GM18520 (cell line): ENCODE measurements around the gene SEMA5B.

Experiments used
- ATAC-seq: cut with Tn5 transposase; IDR thresholded peaks from one replicate; pipeline ENCODE4 v1.9.1; 2021; ENCODE audit not compliant: unreplicated experiment

Gene SEMA5B, protein sequence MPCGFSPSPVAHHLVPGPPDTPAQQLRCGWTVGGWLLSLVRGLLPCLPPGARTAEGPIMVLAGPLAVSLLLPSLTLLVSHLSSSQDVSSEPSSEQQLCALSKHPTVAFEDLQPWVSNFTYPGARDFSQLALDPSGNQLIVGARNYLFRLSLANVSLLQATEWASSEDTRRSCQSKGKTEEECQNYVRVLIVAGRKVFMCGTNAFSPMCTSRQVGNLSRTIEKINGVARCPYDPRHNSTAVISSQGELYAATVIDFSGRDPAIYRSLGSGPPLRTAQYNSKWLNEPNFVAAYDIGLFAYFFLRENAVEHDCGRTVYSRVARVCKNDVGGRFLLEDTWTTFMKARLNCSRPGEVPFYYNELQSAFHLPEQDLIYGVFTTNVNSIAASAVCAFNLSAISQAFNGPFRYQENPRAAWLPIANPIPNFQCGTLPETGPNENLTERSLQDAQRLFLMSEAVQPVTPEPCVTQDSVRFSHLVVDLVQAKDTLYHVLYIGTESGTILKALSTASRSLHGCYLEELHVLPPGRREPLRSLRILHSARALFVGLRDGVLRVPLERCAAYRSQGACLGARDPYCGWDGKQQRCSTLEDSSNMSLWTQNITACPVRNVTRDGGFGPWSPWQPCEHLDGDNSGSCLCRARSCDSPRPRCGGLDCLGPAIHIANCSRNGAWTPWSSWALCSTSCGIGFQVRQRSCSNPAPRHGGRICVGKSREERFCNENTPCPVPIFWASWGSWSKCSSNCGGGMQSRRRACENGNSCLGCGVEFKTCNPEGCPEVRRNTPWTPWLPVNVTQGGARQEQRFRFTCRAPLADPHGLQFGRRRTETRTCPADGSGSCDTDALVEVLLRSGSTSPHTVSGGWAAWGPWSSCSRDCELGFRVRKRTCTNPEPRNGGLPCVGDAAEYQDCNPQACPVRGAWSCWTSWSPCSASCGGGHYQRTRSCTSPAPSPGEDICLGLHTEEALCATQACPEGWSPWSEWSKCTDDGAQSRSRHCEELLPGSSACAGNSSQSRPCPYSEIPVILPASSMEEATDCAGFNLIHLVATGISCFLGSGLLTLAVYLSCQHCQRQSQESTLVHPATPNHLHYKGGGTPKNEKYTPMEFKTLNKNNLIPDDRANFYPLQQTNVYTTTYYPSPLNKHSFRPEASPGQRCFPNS

DNA sequence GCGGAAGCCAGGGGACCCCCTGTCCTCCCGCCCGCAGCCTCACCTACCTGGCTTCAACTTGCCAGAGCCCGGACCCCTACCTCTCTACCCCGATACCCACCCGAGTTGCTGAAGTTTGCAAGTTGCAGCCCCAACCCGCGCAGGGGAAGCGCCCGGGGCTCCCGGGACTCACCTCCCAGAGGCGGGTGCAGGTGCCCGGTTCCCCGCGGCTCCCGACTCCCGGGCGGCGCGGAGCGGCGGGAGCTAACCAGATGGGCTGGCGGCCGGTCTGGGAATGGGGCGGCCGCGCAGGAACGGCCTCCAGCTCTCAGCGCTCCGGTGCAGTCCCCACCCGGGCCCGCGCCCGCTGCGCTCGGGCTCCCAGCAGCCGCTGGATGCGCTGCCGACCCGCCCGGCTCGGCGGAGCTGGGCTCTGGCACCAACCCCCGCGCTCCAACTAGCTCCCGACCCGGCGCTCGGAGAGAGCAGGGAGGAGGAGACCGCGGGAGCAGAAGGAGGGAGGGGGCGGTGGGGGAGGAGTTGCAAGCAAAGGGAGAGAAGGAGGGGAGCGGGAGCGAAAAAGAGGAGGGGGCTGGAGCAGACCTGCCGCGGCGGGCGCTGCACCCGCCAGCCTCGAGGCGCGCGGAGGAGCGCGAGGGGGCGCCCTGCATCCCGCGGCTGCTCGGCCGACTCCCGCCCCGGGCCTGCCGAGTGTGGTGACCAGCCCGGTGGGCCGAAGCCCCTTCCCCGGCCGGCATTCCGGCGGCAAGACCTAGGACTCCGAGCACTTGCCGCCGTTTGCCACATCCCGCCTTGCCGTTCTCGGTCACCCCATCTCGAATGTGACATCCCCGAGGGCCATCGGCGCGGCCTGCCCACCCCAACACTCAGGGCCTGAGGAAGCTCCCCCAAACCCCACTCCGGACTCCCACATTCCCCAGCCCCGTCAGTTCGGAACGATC, at the start of gene SEMA5B:
Gene SEMA5B, minus strand, starts transcription at position 472 of the 941 bp plus-strand sequence. CDS start 66,500 bp downstream, outside the sequence.
- ATAC-seq, result no peak

DNA sequence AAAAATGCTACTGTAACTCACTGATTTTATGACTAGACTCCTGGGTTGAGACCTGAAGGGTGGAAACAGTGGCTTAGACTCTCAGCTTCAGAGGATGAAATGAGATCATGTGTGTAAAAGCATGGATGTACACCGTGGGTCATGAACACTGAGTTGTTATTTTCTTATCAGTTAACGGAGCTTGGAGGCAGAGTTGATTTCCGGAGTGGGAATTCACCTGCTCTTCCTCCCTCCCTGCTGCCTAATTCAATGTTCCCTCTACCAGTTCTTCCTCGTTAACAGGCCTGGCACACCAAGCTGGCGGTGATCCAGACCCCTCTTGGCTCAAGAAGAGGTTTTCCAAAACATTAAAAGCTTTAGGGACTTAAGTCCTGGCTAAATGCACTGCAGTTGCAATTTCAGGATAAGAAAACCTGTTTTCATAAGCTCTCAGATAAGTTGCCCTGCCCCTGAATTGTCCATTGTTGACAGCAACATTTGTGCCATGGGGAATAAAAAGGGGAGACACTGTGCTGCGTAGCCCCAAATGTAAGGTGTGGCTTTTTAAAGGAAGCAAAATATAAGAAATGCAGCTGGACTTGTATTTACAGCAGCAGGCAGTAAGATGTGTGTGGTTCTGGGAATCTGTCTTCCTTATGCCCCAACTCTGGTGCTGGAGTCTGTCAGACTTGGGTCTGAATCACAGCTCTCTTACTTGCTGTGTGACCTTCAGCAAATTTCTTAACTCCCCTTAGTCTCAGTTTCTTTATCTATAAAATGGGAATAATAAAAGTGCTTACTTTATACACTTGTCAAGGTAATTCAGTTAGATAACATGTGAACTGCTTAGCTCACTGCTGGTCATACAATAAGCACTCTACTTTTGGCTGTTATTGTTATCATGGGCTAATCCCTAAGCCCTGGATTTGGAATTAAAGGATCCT, 49.2 kb upstream of the SEMA5B start:
- no peak for ATAC-seq

DNA sequence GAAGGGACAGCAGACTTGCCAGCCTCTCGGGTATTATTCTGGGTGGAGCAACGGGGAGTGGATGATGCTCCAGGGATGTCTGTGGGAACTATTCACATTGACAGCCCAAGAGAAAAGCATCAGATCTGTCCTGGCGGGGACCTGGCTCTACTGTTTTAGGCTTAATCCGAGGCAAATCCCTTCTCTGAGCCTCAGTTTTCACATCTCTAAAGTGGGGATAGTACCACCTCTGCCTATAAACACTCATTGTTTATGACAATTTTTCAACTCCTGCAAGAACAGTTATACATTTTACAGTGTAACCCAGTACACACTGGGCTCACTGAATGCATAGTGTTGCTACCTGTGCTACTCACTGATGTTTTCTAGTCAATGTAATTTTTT, 48.5 kb upstream of the SEMA5B start:
- ATAC-seq, result no peak

DNA sequence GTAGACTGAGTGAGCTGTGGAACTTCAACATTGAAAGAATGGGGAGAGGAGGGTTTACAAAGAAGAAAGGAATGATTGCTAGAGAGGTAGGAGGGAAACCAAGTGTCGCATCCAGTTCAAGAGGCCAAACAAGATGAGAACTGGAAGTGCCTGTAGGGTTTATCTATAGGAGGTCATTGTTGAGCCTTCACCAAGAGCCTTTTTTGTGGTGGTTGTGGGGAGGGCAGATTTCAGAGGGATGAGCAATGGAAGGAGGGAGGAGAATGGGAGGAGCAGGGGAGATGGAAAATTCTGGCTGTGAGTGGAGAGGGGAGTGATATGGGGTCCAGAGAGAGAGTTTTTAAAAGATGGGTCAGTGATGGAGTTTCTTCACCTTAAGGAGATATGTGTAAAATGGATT, 47.8 kb upstream of the SEMA5B start:
- no peak for ATAC-seq

DNA sequence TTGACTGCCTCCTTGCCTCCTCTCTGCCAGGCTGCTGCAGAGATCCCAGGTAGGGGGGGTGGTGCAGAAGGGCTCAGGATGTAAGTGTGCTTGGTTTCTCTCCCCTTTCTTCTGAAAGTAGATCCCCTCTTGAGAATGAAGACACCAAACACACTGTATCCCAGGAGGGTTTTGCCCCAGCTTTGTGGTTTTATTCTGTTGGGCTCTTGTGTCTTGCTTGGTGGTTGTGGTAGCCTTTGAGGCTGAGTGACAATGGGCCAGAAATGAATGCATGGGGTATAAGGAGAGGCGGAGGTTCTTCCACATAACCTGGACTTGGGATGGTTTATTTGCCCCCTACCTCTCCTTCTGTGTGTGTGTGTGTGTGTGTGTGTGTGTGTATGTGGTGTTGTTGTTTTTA, 45.0 kb upstream of the SEMA5B start:
- no peak for ATAC-seq

DNA sequence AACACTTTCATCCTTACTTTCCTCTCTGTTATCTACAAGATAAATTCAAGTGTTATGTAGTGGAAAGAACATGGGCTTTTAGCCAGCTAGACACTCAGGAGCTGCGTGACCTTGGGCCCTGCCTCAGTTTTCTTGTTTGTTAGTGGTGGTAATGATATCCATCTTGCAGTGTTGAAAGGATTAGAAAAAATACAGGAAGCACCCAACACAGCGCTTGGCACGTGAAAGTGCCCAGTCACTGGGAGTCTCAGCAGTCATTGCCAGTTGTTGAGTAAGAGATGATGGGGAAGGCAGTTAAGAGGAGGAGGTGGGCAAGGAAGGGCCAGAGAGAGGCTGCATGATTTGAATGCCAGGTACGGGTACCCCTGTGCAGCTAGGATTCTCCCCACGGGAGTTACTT, 44.6 kb upstream of the SEMA5B start:
- no peak for ATAC-seq

DNA sequence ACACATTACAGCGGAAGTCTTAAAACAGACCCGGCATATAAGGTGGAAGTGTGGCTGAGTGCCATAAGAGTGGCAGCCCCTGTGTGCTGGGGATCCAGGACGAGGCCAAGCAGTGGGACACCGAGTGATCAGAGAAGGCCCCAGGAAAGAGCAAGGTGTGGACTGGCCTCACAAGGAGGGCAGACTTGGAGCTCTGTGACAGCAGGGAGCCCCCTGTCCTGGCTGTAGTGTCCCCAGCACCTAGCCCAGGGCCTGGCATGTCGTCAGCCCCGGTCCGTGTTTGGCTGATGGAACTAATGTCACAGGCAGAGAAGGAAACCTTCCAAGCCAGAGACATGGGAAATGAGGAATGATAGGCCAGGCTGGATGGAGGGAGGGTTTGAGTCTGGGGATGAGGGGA, 44.0 kb upstream of the SEMA5B start:
- ATAC-seq, result no peak

DNA sequence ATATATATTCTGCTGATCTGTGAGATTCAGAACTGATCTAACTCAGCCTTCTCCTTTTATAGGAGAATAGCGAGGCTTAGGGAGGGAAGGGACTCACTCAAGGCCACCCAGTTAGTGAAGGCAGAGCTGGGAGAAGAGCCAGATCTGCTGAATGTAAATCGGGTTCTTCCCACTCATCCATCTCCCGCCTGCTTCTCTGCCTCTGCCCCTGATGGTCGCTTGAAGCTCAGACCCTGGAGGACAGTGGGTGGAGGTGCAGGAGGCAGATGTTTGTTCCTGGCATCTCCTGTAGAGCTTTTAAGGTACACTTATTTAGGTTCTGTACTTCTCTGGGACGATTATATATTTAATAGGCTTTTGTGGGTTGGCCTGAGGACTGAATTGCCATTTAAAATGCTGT, 43.6 kb upstream of the SEMA5B start:
- ATAC-seq, result no peak

DNA sequence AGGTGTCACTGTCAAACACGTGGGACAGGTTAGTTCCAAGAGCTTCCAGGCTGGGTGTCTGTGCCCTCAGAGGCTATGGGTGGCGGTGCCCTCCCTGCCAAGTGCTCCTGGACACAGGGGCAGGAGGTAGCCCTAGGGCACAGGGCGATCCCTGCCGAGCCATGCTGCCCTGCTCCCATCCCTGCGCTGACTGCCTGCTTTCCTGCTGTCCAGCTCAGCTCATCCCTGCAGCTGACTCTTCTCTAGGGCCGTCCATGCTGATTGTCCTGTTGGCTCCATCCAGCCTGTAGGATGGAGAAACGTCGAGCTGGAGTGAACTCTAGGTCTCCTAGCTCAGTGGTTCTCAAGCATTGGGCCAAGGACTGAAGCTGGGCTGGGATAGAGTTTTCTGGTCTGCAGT, 42.9 kb upstream of the SEMA5B start:
- ATAC-seq, result no peak

DNA sequence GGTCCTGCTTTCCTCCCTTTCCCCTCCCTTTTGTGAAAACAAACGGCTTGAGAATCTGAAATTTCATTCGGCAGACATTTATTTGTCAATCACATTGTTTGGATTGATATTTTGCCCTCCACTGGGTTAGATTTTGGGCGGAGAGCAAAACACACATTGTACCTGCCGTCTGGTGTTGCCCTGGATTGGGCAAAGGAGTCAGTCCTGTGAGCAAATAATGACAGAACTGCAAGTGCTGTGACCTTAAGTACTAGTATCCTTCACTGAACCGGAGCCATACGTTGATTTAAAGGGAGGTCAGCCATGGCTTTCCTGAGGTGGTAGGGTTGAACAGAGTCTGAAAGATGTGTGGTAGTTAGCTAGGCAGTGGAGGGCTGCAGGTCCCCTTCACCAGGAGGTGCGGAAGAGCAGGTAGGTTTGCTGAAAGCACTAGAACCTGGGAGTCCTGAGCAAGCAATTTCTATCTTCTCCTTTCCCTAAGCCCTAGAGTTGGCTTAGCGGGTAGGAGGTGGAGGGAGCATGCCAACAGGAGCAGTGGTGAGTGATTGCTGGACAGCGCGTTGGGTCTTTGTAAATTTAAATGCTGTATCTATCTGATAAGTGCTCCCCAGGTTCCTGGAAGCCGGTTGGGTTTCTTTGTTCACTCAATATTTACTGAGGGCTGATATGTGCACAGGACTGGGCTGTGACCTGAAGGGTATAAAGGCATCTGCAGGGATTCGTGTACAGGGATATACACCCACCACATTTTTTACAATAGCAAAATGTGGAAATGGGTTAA, 41.2 kb upstream of the SEMA5B start:
- no peak for ATAC-seq

DNA sequence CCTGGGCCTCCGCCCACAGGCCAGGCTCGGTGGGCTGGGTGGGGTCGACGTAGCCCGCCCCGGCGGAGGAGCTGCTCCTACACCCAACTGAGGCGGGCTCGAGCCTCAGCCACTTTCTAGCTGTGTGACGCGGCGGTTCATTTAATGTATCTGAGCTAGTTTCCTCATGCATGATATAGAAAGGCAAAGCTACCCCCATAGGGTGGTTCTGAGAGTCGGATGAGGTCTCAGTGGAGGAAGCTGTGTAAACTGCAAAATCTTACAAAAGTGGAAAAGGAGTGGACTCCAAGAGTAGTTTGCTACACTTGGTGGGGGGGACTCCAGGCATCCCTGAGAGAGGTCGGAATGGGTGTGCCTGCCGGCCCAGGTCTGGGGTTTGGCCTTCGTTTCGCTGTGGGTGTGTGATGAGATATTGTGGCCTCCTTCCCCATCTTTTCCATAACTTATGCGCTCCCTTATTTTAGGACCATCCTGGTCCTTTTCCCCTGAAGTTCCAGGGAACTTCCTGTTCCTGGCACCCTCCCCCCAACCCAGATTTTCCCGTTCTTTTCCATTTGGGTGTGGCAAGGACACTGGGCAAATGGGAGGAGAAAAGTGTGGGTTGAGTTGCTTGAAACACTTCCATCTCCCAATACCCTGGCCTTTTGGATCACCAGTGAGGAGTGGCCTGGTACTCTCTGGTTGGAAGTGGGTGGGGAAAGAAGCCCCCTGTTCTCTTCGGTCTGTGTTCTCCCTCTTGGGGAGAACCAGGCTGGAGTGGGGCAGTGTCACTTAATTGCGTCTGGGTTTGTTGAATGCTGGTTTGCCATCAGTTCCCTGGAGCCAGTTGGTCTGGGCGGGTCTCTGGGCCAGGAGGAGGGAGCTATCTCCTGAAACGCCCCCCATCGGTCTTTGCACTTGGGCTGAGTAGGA, 40.4 kb upstream of the SEMA5B start:
- peak; percentile 13 for ATAC-seq

DNA sequence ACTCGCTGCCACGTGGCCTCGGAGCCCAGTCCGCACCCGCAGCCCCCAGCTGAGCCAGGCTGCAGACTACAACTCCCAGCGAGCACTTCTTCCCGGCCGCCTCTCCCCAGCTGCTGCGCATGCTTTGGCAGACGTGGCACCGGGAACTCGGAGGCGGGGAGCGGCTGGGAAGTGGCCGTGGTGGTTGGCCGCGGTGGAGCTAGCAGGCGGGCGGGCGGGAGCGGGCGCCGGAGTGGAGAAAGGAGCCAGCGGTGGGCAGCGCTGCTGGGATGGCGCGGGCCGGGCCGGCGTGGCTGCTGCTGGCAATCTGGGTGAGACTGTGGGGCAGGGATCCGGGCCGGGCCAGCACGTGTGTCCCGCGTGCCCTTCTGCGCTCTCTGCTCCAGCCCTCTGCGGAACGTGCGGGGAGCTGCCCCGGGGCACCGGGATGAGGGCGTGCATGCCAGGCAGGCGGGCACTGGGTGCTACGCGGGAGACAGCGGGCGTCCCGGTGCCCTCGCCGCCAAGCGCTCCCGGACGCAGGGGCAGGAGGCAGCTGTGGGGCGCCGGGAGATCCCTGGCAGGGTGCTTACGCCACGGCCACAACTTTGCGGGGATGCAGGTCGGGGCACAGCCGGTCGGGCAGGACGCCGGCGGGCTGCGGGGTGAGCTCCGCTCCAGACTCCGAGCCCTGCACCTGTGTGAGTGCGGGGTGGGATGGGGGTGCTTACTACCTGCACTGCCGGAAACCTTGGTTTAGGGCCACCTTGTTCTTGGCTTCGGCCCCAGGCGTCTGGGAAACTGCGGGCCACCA, 39.5 kb upstream of the SEMA5B start, which contains the start of gene PDIA5:
Gene PDIA5, plus strand, starts transcription at position 130 of the 793 bp plus-strand sequence. Its CDS starts 140 bp downstream, at position 270.
- ATAC-seq, result peak; percentile 72

DNA sequence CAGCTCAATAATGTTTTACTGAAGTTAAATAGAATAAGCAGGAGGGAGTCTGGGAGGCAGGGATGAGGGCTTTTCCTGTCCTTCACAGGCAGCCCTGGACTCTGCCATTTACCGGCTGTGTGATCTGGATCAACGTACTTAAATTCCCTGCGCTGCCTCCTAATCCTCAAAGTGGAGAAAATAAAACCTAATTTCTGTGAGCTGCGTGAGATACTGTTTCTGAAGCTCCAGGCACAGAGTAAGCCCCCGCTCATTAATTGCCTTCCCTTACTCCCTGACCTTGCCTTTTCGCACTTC, 39.0 kb upstream of the SEMA5B start:
- no peak for ATAC-seq

DNA sequence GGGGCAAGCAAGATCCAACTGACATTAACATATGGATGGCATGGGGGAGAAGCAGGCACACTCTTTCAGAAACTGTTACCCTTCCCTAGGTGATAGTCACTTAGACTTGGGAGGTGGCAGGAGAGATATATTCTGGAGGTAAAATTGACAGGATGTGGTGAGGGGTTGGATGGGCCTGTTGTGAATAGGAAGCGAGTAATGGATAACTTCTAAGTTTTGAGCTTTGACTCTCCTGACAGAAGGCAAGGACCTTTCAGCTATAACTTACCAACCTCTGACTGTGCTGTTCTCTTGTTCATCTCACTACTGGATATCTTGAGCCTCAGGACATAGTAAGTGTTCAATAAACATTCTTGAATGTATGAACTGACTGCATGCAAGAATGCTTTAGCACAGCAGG, 37.4 kb upstream of the SEMA5B start:
- ATAC-seq, result no peak

DNA sequence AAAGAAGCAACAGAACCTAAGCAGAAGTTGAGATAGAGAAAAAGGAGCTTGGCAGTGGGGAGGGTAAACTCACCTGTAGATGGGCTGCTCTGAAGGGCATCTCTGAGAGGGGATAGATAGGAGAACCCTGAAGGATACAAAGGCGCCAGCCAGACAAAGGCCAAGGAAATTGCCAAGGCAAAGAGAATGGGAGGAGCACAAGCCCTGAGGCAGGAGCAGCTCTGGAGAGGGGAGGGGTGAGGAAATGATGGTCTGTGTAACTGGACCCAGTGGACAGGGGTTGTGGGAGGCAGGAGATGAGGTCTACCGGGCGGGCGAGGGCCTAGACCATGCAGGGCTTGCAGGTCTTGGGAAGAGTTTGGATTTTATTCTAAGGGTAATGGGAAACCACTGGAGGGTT, 36.9 kb upstream of the SEMA5B start:
- no peak for ATAC-seq

DNA sequence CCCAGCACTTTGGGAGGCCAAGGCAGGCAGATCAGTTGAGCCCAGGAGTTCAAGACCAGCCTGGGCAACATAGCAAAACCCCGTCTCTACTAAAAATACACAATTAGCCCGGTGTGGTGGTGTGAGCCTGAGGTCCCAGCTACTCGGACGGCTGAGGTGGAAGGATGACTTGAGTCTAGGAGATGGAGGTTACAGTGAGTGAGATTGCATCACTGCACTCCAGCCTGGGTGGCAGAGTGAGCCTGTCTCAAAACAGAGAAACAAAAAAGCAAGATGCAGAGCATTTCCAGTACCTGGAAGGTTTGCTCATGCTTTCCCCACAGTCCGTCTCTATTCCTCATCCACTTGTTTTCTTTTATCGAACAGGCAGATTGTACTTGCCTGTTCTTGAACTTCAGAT, 35.5 kb upstream of the SEMA5B start:
- ATAC-seq, result no peak

DNA sequence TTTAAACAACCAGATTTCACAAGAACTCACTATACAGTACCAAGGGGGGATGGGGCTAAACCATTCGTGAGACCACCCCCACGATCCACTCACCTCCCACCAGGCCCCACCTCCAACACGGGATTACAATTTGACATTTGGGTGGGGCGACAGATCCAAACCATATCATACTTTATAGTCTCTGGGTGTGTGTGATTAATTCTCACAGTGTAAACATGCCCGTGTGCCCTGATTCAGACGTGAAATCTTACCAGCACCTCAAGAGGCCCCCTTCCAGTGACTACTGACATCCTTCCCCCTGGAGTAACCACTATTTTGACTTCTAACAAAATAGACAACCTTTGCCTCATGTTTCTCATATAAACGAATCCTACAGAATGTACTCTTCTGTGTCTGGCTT, 34.3 kb upstream of the SEMA5B start:
- ATAC-seq, result no peak
